ENCODE data around the gene RCBTB2.
A peak's percentile ranks its signal among the peaks of the same experiment; 100 is the strongest.

The RCBTB2 gene

DNA sequence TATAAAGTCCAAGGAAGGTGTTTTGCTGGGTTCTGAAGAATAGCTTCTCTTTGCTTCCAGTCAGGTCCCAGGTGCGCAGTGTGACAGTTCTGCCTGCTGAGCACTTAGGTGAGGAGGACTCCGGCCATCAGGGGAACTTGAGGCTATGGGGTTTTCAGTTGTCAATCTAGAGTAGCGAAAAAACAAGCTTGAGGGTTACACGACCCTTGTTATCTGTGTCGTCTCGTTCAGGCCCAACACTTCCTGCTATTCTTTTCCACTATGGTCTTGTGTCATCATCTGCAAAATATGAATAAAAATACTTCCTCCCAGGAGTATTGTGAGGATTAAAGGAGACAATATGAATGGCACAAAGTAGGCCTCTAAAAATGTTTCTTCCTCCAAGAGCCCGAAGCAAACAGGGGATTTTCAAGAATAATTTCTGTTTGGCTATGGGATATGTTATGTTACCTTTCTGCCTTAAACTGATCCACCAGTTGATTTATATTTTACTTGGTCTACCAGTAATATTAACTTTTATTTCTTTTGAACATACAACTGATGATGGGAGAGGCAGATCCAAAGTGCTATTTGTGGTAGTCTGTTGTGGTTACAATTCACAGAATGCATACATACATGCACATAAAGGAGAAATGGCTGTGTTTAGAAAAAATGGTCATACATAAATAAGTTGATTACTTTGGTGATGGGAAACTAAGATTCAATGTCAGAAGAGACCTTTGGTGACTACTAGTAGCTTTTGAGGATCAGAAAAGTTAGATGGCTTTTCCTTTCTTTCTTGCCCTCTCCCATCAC lies 40.5 kb upstream of the RCBTB2 start:
- Histone ChIP-seq H3K9ac (ENCODE audit: low read depth, low read length) (no peak overlapping the region), H3K4me2 (ENCODE audit: low read length) (no peak overlapping the region), H3K9me3 (replicated peaks; ENCODE audit: low read length) (no peaks in the 10 kb centered on the region), H3K4me3 (ENCODE audit: low read length) (no peak overlapping the region), H3K4me1 (ENCODE audit: control insufficient read depth, insufficient read depth, low read length) (peaks cover 23% of the 10 kb centered on the region), H3K27me3 (ENCODE audit: control insufficient read depth, insufficient read depth, low read length) (no peaks in the 10 kb centered on the region), H3K36me3 (ENCODE audit: insufficient read depth, low read length) (no peaks in the 10 kb centered on the region)

DNA sequence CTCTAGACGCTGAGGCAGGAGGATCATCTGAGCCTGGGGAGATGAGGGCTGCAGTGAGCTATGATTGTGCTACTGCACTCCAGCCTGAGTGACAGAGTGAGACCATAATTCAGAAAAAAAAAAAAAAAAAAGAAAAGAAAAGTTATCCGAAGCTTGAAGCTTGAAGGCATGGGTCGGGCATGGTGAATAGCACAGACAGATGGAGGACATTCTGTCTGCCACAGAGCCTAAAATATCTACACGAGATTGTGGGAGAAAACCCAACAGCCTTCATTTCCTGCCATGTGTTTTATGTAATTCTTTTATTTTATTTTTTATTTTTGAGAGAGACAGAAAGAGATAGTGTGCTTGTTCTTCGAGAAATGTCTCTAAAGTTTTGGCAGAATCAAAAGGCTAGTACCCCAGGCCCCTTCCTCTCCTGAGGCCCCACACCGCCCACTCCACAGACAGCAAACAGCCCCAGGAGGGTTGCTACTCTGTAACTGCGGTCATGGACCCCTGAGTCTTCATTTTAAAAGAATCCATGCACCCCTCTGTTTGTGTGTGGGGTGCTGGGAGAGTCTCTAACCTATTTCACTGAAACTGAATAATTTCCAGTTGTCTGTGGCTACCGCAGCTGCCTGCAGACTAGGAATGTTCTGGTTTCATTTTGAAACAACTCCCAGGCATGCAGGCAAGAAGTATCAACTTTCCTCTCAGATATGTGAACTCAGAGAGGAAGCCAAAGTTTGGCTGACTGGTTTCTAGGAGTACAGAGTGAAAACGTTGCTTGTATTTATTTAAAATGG lies 38.4 kb upstream of the RCBTB2 start:
- Histone ChIP-seq H3K4me3 (ENCODE audit: low read length) (peak overlapping the region; percentile 27), H3K4me1 (ENCODE audit: control insufficient read depth, insufficient read depth, low read length) (peaks cover 38% of the 10 kb centered on the region), H3K9ac (ENCODE audit: low read depth, low read length) (peak overlapping the region; percentile 77), H3K36me3 (ENCODE audit: insufficient read depth, low read length) (no peaks in the 10 kb centered on the region), H3K27me3 (ENCODE audit: control insufficient read depth, insufficient read depth, low read length) (no peaks in the 10 kb centered on the region), H3K4me2 (ENCODE audit: low read length) (peak overlapping the region; percentile 74), H3K9me3 (replicated peaks; ENCODE audit: low read length) (no peaks in the 10 kb centered on the region)

DNA sequence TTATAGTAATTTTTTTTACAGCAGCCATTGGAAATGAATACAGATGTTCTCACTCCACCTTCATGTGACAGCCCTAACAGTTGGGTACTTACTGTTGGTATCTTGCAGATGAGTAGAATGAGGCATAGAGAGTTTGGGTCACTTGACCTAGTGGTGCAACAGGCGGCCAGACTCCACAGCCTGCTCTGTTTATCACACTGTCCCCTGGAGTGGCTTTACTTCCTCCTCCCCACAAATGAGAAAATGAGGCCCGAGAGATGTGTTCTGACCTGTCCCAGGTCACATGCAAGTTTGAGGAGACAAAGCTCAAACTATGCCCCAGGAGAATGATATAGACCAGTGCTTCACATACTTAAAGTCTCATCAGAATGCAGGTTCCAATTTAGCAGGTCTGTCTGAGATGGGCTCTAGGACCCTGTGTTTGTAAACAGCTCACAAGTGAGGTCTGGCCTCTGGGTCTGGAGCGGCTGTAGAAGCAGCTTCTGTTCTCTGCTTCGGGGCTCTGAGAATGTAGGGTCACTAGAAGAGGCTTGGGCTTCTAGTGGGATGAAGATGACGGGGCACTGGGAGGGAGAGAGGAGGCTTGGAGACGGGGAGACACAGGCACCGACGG lies 37.4 kb upstream of the RCBTB2 start:
- Histone ChIP-seq H3K4me1 (ENCODE audit: control insufficient read depth, insufficient read depth, low read length) (peaks cover 38% of the 10 kb centered on the region), H3K9me3 (replicated peaks; ENCODE audit: low read length) (no peaks in the 10 kb centered on the region), H3K9ac (ENCODE audit: low read depth, low read length) (peak overlapping the region; percentile 77), H3K27me3 (ENCODE audit: control insufficient read depth, insufficient read depth, low read length) (no peaks in the 10 kb centered on the region), H3K36me3 (ENCODE audit: insufficient read depth, low read length) (no peaks in the 10 kb centered on the region), H3K4me3 (ENCODE audit: low read length) (no peak overlapping the region), H3K4me2 (ENCODE audit: low read length) (no peak overlapping the region)

DNA sequence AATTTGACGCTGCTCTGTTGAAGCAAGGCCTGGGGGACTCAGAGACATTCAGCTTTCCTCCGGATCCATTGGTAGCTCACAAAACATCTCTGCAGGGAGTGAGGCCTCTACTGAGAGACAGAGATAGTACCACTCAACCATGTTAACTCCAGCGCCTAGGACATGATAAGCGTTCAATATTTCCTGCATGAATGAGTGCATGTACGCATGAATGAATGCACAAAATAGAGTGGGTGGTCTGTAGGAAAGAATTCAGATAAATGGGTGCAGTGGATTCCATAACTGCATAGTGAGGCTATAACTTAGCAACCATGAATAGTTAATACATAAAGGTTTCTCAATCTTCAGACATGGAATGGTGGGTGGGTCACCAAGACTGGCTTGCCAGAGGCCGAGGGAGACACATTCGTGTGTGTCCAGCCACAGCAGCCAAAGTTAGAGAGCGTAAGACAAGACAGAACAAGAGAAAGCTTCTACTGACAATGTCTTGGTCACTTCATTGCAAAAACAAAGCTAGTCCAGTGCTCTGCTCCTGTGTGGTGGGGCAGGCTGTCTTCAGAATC lies 36.3 kb upstream of the RCBTB2 start:
- Histone ChIP-seq H3K36me3 (ENCODE audit: insufficient read depth, low read length) (no peaks in the 10 kb centered on the region), H3K4me2 (ENCODE audit: low read length) (no peak overlapping the region), H3K9me3 (replicated peaks; ENCODE audit: low read length) (no peaks in the 10 kb centered on the region), H3K9ac (ENCODE audit: low read depth, low read length) (no peak overlapping the region), H3K4me1 (ENCODE audit: control insufficient read depth, insufficient read depth, low read length) (peaks cover 40% of the 10 kb centered on the region), H3K27me3 (ENCODE audit: control insufficient read depth, insufficient read depth, low read length) (no peaks in the 10 kb centered on the region), H3K4me3 (ENCODE audit: low read length) (no peak overlapping the region)

DNA sequence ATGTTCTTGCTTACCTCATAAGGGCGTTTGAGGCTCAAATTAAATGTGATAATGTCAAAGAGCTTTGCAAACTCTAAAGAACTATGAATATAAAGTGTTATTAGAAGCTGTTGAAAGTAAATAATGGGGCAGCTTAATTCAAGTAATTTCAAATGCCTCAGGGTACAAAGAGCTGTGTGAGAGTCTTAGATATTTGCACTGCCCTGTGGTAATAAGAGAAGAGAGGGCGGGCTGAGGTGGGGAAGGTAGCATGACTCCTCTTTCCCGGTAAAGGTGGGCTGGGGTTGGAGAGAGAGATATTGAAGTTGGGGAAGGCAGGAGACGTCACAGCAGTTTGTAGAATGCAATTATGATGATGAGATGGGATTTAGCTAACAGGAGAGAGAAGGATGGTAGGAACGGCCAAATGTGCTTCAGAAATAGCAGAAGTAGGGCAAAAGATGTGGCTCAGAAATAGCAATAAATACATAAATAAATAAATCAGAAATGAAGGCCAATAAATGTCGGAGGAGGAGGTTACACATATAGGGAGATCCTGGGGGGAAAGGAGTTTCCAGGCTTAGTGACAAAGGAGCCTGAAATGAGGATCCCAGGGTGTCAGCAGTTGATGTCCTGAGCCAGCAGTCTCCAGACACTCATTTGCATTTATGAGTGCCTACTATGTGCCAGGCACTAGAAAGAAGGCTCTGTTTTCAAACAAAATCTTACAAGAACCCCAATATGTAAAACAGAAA lies 35.7 kb upstream of the RCBTB2 start:
- no peaks in the 10 kb centered on the region for H3K36me3 ChIP-seq (ENCODE audit: insufficient read depth, low read length)
- peaks cover 46% of the 10 kb centered on the region for H3K4me1 ChIP-seq (ENCODE audit: control insufficient read depth, insufficient read depth, low read length)
- peak overlapping the region; percentile 41 for H3K9ac ChIP-seq (ENCODE audit: low read depth, low read length)
- no peaks in the 10 kb centered on the region for H3K27me3 ChIP-seq (ENCODE audit: control insufficient read depth, insufficient read depth, low read length)
- peak overlapping the region; percentile 36 for H3K4me3 ChIP-seq (ENCODE audit: low read length)
- H3K9me3 ChIP-seq (replicated peaks; ENCODE audit: low read length), result no peaks in the 10 kb centered on the region
- H3K4me2 ChIP-seq (ENCODE audit: low read length), result peak overlapping the region; percentile 68

DNA sequence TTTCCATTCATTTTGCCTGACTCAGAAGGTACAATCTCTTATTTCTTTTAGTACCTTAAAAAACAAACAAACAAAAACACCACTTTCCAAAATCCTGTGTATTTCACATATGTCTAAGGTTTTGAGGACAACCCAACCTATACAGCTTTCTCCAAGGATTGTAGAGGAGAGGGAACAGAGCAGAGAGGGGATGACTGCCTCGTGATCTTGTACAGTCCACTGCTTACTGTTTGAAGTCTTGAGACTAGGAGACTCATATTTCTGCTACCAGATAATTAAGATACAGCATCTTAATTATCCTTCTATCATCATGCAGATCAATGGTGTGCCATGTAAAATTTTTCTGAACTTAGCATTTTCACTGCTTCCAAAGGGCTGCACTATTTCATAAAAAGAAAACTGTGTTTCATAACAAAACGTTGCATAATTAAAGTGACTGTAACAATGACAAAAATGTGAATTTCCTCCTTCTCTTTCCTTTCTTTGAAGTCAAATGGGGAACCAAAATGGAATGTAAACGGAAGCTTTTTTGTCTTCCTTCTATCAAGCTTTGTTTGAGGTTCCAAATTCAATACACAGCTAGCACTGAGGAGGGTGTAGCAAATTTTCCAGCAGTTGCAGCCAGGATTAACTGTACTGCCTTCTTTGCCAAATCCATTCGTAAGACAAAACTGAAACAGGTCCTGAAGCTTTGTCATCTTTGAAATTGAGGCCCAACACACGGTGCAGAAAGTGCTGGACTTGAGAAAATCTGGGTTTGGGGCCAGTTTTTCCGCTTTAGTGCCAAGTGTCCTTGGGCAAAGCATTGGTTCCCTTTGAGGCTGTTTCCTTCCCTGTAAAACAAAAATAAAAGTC lies 34.9 kb upstream of the RCBTB2 start:
- H3K4me1 ChIP-seq (ENCODE audit: control insufficient read depth, insufficient read depth, low read length), result peaks cover 47% of the 10 kb centered on the region
- H3K4me3 ChIP-seq (ENCODE audit: low read length), result peak overlapping the region; percentile 36
- no peaks in the 10 kb centered on the region for H3K27me3 ChIP-seq (ENCODE audit: control insufficient read depth, insufficient read depth, low read length)
- peak overlapping the region; percentile 68 for H3K4me2 ChIP-seq (ENCODE audit: low read length)
- peak overlapping the region; percentile 41 for H3K9ac ChIP-seq (ENCODE audit: low read depth, low read length)
- no peaks in the 10 kb centered on the region for H3K9me3 ChIP-seq (replicated peaks; ENCODE audit: low read length)
- no peaks in the 10 kb centered on the region for H3K36me3 ChIP-seq (ENCODE audit: insufficient read depth, low read length)

DNA sequence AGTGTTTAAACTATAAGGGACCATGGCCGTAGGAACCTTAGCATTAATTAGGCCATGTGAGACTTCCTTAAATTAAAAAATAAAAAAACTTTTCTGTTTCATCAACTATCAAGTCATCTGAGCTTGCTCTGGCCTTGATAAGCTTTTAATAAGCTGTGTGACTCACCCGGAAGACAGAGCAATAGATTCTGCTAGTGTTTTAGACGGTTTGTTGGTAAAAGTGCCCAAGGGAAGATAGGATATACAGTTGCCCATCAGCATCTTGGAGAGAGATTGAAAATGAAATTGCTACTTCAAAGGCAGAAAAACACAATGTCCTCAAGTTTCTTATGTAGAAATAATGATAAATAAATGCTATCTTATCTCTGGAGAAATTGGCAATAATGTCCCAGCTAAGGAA lies 31.2 kb upstream of the RCBTB2 start:
- no peaks in the 10 kb centered on the region for H3K36me3 ChIP-seq (ENCODE audit: insufficient read depth, low read length)
- no peaks in the 10 kb centered on the region for H3K9me3 ChIP-seq (replicated peaks; ENCODE audit: low read length)
- H3K27me3 ChIP-seq (ENCODE audit: control insufficient read depth, insufficient read depth, low read length), result no peaks in the 10 kb centered on the region
- H3K4me3 ChIP-seq (ENCODE audit: low read length), result no peak overlapping the region
- H3K4me1 ChIP-seq (ENCODE audit: control insufficient read depth, insufficient read depth, low read length), result peaks cover 39% of the 10 kb centered on the region
- no peak overlapping the region for H3K4me2 ChIP-seq (ENCODE audit: low read length)
- no peak overlapping the region for H3K9ac ChIP-seq (ENCODE audit: low read depth, low read length)

DNA sequence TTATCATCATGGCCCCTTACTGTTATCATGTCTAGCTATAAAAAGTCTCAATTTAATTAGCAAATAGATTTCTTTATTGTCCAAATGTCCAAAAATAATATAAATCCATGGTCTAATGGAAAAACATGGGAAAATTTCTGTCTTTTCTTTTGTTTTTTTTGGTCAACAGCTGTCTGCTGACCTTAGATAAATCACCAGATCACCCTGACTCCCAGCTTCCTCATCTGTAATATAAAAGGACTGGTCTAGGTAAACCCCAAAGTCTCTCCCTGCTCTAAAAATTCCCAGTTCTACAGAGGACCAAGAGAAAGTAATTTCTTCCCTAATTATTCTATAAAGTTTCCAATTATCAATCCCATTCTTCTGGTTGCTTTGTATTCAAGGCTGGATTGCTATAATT lies 30.7 kb upstream of the RCBTB2 start:
- H3K27me3 ChIP-seq (ENCODE audit: control insufficient read depth, insufficient read depth, low read length), result no peaks in the 10 kb centered on the region
- H3K4me1 ChIP-seq (ENCODE audit: control insufficient read depth, insufficient read depth, low read length), result peaks cover 42% of the 10 kb centered on the region
- H3K4me2 ChIP-seq (ENCODE audit: low read length), result no peak overlapping the region
- H3K4me3 ChIP-seq (ENCODE audit: low read length), result no peak overlapping the region
- no peaks in the 10 kb centered on the region for H3K9me3 ChIP-seq (replicated peaks; ENCODE audit: low read length)
- no peak overlapping the region for H3K9ac ChIP-seq (ENCODE audit: low read depth, low read length)
- H3K36me3 ChIP-seq (ENCODE audit: insufficient read depth, low read length), result no peaks in the 10 kb centered on the region

DNA sequence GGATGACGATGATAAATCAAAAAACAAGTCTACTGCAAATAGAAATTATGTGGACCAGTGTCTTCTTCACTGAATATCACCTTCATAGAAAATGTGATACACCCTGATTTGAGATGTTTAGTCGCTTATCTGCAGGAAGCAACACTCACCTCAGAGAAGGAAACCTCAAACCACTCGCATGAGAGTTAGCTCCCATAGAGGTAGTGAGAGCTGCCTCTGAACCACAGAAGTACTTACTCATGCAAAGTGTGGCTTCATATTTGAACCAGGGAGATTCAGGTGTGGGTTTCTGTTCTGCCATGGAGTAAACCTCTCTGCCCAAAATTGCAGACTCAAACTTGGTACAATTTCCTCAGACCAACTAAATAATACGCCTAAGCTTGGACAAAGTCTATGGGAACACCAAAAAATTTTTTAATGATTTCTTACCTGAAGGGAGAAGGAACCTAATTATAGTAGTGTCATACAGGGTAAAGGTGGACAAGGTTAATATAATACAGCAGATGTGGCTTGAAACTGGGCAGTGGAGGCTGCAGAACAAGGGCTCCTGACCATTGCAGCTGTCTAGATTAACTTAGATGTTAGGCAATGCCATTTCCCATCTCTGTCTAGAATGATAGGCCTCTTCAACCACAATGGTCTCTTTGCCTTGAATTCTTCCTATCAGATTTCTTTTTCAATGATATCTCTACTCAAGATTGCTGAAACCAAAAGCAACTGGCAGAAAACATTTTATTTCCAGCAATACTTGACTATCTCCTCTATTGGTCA lies 29.6 kb upstream of the RCBTB2 start:
- no peak overlapping the region for H3K4me2 ChIP-seq (ENCODE audit: low read length)
- H3K4me3 ChIP-seq (ENCODE audit: low read length), result no peak overlapping the region
- peaks cover 30% of the 10 kb centered on the region for H3K4me1 ChIP-seq (ENCODE audit: control insufficient read depth, insufficient read depth, low read length)
- H3K9ac ChIP-seq (ENCODE audit: low read depth, low read length), result no peak overlapping the region
- H3K9me3 ChIP-seq (replicated peaks; ENCODE audit: low read length), result no peaks in the 10 kb centered on the region
- H3K36me3 ChIP-seq (ENCODE audit: insufficient read depth, low read length), result no peaks in the 10 kb centered on the region
- H3K27me3 ChIP-seq (ENCODE audit: control insufficient read depth, insufficient read depth, low read length), result no peaks in the 10 kb centered on the region

Measured in skeletal muscle satellite cell (primary cell).